Measurements from ENCODE around the gene SLC8A2. TPM values are rescaled to one million over a fixed set of nuclear protein-coding genes. Genes with fewer than 3 reads are reported as not detected.

SLC8A2 gene
- polyA plus RNA-seq, 1 donor from 2014 or later, result 14.1 TPM

Other genes starting within 250 kb of the SLC8A2 start
- gene BBC3, start 240.7 kb downstream of the SLC8A2 start, polyA plus RNA-seq, result 15.6 and 20.1 TPM in 2 replicates
- gene CCDC9, start 215.4 kb downstream of the SLC8A2 start, polyA plus RNA-seq, result 2.1 and 5.3 TPM in 2 replicates
- gene INAFM1, start 197.0 kb downstream of the SLC8A2 start, polyA plus RNA-seq, result 6.6 and 11.5 TPM in 2 replicates
- gene C5AR1, start 162.0 kb downstream of the SLC8A2 start, polyA plus RNA-seq, result not detected in 2 replicates
- not detected in 2 replicates for gene C5AR2, start 139.7 kb downstream of the SLC8A2 start, polyA plus RNA-seq
- gene DHX34, start 122.6 kb downstream of the SLC8A2 start, polyA plus RNA-seq, result 11.7 and 14.8 TPM in 2 replicates
- 357 and 379 TPM in 2 replicates for gene MEIS3, start 52.4 kb downstream of the SLC8A2 start, polyA plus RNA-seq
- gene KPTN, start 12.3 kb upstream of the SLC8A2 start, polyA plus RNA-seq, result 23.8 and 30.8 TPM in 2 replicates
- 94.5 and 100 TPM in 2 replicates for gene NAPA, start 43.2 kb upstream of the SLC8A2 start, polyA plus RNA-seq
- not detected in 2 replicates for gene ZNF541, start 101.3 kb upstream of the SLC8A2 start, polyA plus RNA-seq
- gene BICRA, start 137.2 kb upstream of the SLC8A2 start, polyA plus RNA-seq, result 0.11 and 3.4 TPM in 2 replicates
- gene EHD2, start 241.5 kb upstream of the SLC8A2 start, polyA plus RNA-seq, result not detected in 2 replicates